Astrocyte of the spinal cord (primary cell): Measurements from ENCODE around the gene SERPINA1.
"Not testable (repeated sequence)": the region's sequence is repeated elsewhere in the genome, so short reads cannot be mapped to it uniquely, and the experiment has no call there.

ENCODE experiments used
- DNase-seq: peaks from one replicate; pipeline ENCODE4 v3.0.0; 2011; ENCODE audit warnings: low read depth, low spot score
- H3K4me3 ChIP-seq: 2 replicates; pipeline ENCODE4 v1.5.1; 2011; ENCODE audit warnings: low read depth, mild to moderate bottlenecking, low read length, moderate library complexity
- CTCF ChIP-seq: IDR thresholded peaks from 2 replicates; pipeline ENCODE4 v1.5.1; 2012; ENCODE audit warnings: low read depth, mild to moderate bottlenecking, low read length, inconsistent platforms
- in situ Hi-C: cut with HindIII; loops from 2 replicates; pipeline ENCODE4 v1.10.0; 2017; ENCODE audit warnings: low sequenced_read_pairs

Gene SERPINA1

DNA sequence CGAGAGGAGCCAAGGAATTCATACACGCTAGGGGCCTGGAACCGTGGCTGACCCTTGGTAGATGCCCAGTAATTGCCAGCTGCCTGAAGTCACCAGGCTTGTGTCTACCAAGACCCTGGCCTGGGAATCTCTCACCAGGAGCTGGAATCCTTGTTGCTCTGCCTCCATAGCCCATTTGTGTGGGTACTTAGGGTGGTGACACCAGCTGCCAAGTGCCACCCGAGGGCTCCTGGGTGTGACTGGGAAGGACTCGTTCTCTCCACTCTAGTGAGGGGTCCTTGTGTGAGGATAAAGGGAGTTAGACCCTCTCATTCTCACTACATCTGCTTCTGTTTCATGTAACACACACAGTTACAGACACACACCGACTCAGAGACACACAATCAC is 17.9 kb downstream of the SERPINA1 start:
- no peak overlapping the region for H3K4me3 ChIP-seq
- in situ Hi-C loops, result no loop called here
- no peak for TF ChIP-seq CTCF
- no peak for DNase-seq

- H3K4me3 ChIP-seq, DNase-seq, in situ Hi-C loops: not testable (repeated sequence)
Observed at GRCh38 chr14:94369766-94370523, 18.5 kb downstream of the SERPINA1 start.

GRCh38 chr14:94368956-94369355 is 19.4 kb downstream of the SERPINA1 start:
- no peak overlapping the region for H3K4me3 ChIP-seq
- TF ChIP-seq CTCF, result no peak
- no peak for DNase-seq
- in situ Hi-C loops, result no loop called here

GRCh38 chr14:94368243-94368590 is 20.2 kb downstream of the SERPINA1 start:
- TF ChIP-seq CTCF, result no peak
- no peak overlapping the region for H3K4me3 ChIP-seq
- no peak for DNase-seq
- in situ Hi-C loops, result no loop called here

DNA sequence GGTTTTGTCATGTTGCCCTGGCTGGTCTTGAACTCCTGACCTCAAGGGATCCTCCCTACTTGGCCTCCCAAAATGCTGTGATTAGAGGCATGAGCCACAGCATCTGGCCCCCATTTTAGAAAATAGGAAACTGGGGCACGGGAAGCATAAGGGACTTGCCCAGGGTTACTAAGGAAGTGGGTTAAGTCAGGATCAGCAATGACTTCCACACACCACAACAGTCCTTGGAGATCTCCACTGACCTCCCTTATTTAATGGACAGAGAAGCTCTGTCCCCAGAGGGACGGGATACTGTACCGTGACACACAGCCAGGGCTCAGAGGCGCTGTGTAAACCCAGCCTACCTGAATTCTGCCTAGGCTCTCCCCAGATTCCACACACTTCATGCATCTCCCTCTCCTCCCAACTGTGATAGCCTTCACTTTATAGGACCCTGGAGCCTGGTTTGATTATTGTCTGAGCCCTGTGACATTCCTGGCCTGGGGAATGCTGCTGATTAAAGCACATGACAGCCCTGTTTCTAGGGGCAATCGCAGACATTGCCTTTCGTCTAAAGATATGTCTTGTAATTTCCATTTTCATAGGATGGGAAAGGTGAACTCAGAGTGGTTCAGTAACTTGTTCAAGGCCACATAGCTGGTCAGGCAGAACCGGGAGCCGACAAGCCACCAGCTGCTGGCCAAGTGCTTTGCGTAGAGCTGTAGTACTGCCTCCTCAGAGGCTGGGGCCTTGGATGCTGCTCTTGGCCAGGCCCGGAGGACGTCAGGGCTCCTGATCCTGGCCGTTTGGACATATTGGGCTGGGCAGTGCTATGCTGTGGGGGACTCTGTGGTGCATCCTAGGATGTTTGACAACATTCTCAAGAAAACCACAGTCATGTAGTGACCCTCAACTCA is 20.8 kb downstream of the SERPINA1 start:
- DNase-seq, result no peak
- TF ChIP-seq CTCF, result no peak
- in situ Hi-C loops, result no loop called here
- H3K4me3 ChIP-seq, result no peak overlapping the region

DNA sequence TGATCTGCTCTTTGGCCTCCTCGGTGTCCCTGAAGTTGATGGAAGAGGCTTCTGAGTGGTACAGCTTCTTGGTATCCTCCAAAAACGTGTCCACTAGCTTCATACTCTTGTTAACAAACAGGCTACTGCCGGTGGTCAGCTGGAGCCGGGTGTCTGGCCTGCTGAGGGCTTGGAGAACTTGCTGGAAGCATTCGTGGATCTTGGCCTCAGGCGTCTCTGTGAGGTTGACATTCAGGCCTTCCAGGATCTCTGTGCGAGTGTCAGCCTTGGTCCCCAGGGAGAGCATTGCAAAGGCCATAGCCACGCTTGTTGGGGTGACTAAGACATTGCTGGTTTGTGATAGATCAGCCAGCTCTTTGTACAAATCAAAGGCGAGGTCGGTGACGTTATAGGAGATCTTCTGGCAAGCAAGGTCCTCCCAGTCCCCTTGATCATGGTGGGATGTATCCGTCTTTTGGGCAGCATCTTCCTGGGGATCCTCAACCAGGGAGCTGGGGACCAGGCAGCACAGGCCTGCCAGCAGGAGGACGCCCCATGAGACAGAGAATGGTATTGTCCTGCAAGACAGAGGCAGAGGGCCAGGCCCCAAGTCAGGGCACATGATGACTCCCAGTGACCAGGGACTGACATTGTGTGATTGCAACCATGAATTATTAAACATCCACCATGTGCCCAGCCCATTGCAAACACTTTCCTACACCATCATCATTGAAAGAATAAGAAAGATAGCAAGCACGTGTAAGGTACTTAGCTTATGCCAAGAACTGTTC is 22.1 kb downstream of the SERPINA1 start, which contains the start of gene SERPINA2:
SERPINA2 (minus strand) TSS at position 553 of the 770 bp plus-strand sequence.
- no peak for DNase-seq

More for the DNA sequence above, 22.1 kb downstream of the SERPINA1 start, which contains the start of gene SERPINA2:
- in situ Hi-C loops, result no loop called here
- no peak within 1 kb of the TSS for H3K4me3 ChIP-seq
- TF ChIP-seq CTCF, result no peak
